HEK293T (cell line): ENCODE data around the gene ALDH3A1.

ENCODE experiments used
- ARNT ChIP-seq: fragments of 450-650 bp; IDR thresholded peaks from 2 replicates; pipeline ENCODE4 v1.6.1; 2017; ENCODE audit warnings: mild to moderate bottlenecking
- BHLHE40 ChIP-seq: fragments of 450-650 bp; IDR thresholded peaks from 2 replicates; pipeline ENCODE4 v1.6.1; 2016; ENCODE audit warnings: mild to moderate bottlenecking, moderate library complexity, borderline replicate concordance
- CTBP1 ChIP-seq: fragments of 450-650 bp; IDR thresholded peaks from 2 replicates; pipeline ENCODE4 v1.6.1; 2016; ENCODE audit warnings: borderline replicate concordance
- ELF4 ChIP-seq: fragments of 450-650 bp; IDR thresholded peaks from 2 replicates; pipeline ENCODE4 v1.6.1; 2017; ENCODE audit warnings: antibody characterized with exemption
- FOXA1 ChIP-seq: fragments of 450-650 bp; IDR thresholded peaks from 2 replicates; pipeline ENCODE4 v1.6.1; 2016; ENCODE audit warnings: mild to moderate bottlenecking
- FOXK2 ChIP-seq: fragments of 450-650 bp; IDR thresholded peaks from 2 replicates; pipeline ENCODE4 v1.6.1; 2016; ENCODE audit warnings: mild to moderate bottlenecking
- HDGF ChIP-seq: fragments of 450-650 bp; IDR thresholded peaks from 2 replicates; pipeline ENCODE4 v1.6.1; 2017; ENCODE audit warnings: antibody characterized with exemption, borderline replicate concordance
- L3MBTL2 ChIP-seq: fragments of 450-650 bp; conservative IDR thresholded peaks from 2 replicates; pipeline ENCODE4 v1.6.1; 2016; ENCODE audit warnings: mild to moderate bottlenecking
- NFRKB ChIP-seq: fragments of 450-650 bp; IDR thresholded peaks from 2 replicates; pipeline ENCODE4 v1.6.1; 2016; ENCODE audit warnings: mild to moderate bottlenecking, moderate library complexity
- SUZ12 ChIP-seq: fragments of 450-650 bp; IDR thresholded peaks from 2 replicates; pipeline ENCODE4 v1.6.1; 2016; ENCODE audit warnings: mild to moderate bottlenecking
- TARDBP ChIP-seq: fragments of 450-650 bp; IDR thresholded peaks from 2 replicates; pipeline ENCODE4 v1.6.1; 2016
- ZNF384 ChIP-seq: fragments of 450-650 bp; IDR thresholded peaks from 2 replicates; pipeline ENCODE4 v1.6.1; 2016

DNA sequence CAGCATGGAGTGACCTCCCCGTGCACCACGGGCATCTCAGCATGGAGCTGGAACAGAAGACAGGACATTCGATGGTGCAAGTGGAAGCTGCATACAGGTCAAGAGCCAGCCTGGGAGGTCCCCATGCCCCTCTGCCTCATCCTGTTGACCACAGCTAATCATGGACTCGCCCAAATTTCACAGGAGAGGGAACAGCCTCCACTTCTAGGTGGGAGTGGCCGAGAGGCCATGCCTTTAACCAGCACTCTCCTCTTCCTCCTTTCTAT, 28.0 kb downstream of the ALDH3A1 start:
- TF ChIP-seq ARNT (no peak), CTBP1 (no peak), HDGF (no peak), NFRKB (no peak), SUZ12 (no peak), FOXK2 (no peak), BHLHE40 (no peak), ZNF384 (no peak), ELF4 (no peak), FOXA1 (no peak), TARDBP (no peak), L3MBTL2 (no peak)
